Inferior parietal cortex (tissue), 1 donor: ENCODE data around the gene OR2AG2.
"Not testable (repeated sequence)": the region's sequence is repeated elsewhere in the genome, so short reads cannot be mapped to it uniquely, and the experiment has no call there.

Source experiments
- DNase-seq: peaks from one replicate; pipeline ENCODE4 v3.0.0-alpha.2; 2016; ENCODE audit errors: extremely low spot score

Gene OR2AG2

GRCh38 chr11:6771926-6772893 lies at the start of gene OR2AG2:
Gene OR2AG2, minus strand, starts transcription at chr11:6771976. Its CDS starts 3,019 bp downstream, at chr11:6768957.
- peak; percentile 15 for DNase-seq

GRCh38 chr11:6818967-6819366 lies 47.2 kb upstream of the OR2AG2 start:
- DNase-seq = no peak

- no peak for DNase-seq
Measured at GRCh38 chr11:6817694-6818093, 45.9 kb upstream of the OR2AG2 start.

GRCh38 chr11:6813656-6814055 lies 41.9 kb upstream of the OR2AG2 start:
- DNase-seq = no peak

GRCh38 chr11:6812390-6813005 lies 40.7 kb upstream of the OR2AG2 start:
- peak; percentile 58 for DNase-seq

GRCh38 chr11:6801075-6801474 lies 29.3 kb upstream of the OR2AG2 start:
- DNase-seq = not testable (repeated sequence)

GRCh38 chr11:6799402-6799801 lies 27.6 kb upstream of the OR2AG2 start, which contains the start of gene OR6A2:
Gene OR6A2, minus strand, starts transcription at chr11:6799689. Its CDS starts 3,981 bp downstream, at chr11:6795708.
- no peak for DNase-seq

- DNase-seq = no peak
Measured at GRCh38 chr11:6794639-6795038, 22.9 kb upstream of the OR2AG2 start.

- DNase-seq = no peak
Measured at GRCh38 chr11:6790546-6790945, 18.8 kb upstream of the OR2AG2 start.

GRCh38 chr11:6782720-6783119 lies 10.9 kb upstream of the OR2AG2 start, which contains the start of gene OR2AG1:
Gene OR2AG1, plus strand, starts transcription at chr11:6783020. Its CDS starts 2,018 bp downstream, at chr11:6785038.
- DNase-seq = no peak

- no peak for DNase-seq
Measured at GRCh38 chr11:6780829-6781228, 9.1 kb upstream of the OR2AG2 start.

- DNase-seq = no peak
Measured at GRCh38 chr11:6778518-6778917, 6.7 kb upstream of the OR2AG2 start.

GRCh38 chr11:6757373-6757967 lies 14.3 kb downstream of the OR2AG2 start:
- DNase-seq = peak; percentile 82

GRCh38 chr11:6755953-6756347 lies 15.8 kb downstream of the OR2AG2 start:
- no peak for DNase-seq

GRCh38 chr11:6755303-6755952 lies 16.3 kb downstream of the OR2AG2 start:
- peak; percentile 74 for DNase-seq

- DNase-seq = no peak
Measured at GRCh38 chr11:6747097-6747668, 24.6 kb downstream of the OR2AG2 start.

GRCh38 chr11:6746626-6747025 lies 25.1 kb downstream of the OR2AG2 start:
- DNase-seq = no peak

GRCh38 chr11:6746086-6746618 lies 25.6 kb downstream of the OR2AG2 start:
- DNase-seq = no peak

GRCh38 chr11:6745465-6746015 lies 26.2 kb downstream of the OR2AG2 start:
- DNase-seq = no peak

GRCh38 chr11:6745018-6745417 lies 26.8 kb downstream of the OR2AG2 start:
- DNase-seq = no peak

GRCh38 chr11:6742260-6742659 lies 29.5 kb downstream of the OR2AG2 start:
- DNase-seq = no peak
